PC-9 (cell line): Measurements from ENCODE around the gene TADA3.

Experiments used
- EZH2 ChIP-seq: fragments of 200-600 bp; sonication (generic); IDR thresholded peaks from 2 replicates; pipeline ENCODE4 v1.8.0; 2017; ENCODE audit warnings: antibody characterized with exemption, low read depth
- TF ChIP-seq, protein P1 (sequence below): fragments of 200-600 bp; sonication (generic); conservative IDR thresholded peaks from 2 replicates; pipeline ENCODE4 v1.6.1; 2017; ENCODE audit warnings: mixed run types, antibody characterized with exemption, mild to moderate bottlenecking, moderate library complexity

DNA sequence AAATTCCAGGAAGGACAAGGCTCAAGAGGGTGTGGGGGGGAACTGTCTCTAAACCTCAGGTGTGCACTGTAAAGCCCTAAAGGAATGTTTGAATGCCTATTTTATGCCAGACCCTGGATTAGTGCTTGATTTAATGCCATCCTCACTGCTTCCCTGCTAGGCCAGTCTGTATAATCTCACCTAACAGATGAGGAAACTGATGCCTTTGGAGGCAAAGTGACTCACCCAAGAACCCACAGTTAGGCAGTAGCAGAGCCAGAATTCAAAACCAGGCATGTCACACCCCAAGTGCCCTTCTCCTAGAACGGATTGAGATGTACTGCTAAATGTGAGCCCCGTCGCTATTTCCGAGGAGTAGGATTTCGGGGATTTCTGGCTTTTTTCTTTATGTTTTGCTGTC, 30.4 kb downstream of the TADA3 start:
- TF ChIP-seq, protein P1, sequence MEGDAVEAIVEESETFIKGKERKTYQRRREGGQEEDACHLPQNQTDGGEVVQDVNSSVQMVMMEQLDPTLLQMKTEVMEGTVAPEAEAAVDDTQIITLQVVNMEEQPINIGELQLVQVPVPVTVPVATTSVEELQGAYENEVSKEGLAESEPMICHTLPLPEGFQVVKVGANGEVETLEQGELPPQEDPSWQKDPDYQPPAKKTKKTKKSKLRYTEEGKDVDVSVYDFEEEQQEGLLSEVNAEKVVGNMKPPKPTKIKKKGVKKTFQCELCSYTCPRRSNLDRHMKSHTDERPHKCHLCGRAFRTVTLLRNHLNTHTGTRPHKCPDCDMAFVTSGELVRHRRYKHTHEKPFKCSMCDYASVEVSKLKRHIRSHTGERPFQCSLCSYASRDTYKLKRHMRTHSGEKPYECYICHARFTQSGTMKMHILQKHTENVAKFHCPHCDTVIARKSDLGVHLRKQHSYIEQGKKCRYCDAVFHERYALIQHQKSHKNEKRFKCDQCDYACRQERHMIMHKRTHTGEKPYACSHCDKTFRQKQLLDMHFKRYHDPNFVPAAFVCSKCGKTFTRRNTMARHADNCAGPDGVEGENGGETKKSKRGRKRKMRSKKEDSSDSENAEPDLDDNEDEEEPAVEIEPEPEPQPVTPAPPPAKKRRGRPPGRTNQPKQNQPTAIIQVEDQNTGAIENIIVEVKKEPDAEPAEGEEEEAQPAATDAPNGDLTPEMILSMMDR: no peak
- TF ChIP-seq EZH2: no peak
